Measurements from ENCODE around the gene P2RX6.
"Not testable (repeated sequence)": the region's sequence is repeated elsewhere in the genome, so short reads cannot be mapped to it uniquely, and the experiment has no call there.

Gene P2RX6

DNA sequence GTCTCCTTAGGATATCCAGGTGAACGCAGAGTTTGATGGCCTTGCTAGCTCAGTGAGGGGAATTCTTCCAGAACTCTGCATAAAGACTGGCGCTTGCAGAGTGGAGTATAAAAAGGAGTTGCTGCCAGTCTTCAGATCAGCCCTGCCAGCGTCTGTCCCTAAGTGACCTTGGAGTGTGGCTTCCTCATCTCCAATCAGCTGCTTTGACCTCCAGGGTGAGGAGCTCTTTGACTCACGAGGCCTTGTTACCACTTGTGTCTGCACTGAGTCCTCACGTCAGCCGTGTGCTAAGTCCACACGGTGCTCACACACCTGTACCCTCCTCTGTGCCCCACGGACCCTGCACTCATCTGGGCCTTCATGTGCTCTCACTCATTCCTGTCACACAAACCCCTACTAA, 45.4 kb downstream of the P2RX6 start:
- FAIRE-seq, result not testable (repeated sequence)

DNA sequence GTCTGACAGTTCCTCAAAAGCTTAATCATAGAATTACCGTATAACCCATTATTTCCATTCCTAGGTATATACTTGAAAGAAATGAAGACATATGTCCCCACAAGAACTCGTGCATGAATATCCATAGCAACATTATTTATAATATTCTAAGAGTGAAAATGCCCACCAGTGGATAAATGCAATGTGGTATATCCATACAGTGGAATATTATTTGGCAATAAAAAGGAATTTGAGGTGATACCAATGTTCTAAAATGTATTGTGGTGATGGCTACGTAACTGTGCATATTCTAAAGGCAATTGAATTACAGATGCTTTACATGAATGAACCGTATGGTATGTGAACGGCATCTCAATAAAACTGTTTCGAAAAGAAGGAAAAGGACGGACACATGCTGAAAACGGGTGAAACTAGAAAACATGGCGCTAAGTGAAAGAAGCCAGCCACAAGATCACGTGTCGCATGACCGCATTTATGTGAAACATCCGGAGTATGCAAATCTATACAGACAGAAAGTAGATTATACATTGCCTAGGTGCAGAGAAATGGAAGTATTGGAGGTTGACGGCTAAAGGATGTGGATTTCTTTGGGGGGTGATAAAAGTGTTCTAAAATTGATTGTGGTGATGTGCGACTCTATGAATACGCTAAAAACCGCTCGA, 46.8 kb downstream of the P2RX6 start:
- FAIRE-seq, result not testable (repeated sequence)

DNA sequence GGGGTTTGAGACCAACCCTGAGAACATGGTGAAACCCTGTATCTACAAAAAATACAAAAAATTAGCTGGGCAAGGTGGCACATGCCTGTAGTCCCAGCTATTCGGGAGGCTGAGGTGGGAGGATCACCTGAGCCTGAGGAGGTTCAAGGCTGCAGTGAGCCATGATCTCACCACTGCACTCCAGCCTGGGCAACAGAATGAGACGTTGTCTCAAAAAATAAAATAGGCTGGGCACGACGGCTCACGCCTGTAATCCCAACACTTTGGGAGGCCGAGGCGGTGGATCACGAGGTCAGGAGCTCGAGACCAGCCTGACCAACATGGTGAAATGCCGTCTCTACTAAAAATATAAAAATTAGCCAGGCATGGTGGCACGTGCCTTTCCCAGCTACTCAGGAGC, 49.5 kb downstream of the P2RX6 start:
- not testable (repeated sequence) for FAIRE-seq

DNA sequence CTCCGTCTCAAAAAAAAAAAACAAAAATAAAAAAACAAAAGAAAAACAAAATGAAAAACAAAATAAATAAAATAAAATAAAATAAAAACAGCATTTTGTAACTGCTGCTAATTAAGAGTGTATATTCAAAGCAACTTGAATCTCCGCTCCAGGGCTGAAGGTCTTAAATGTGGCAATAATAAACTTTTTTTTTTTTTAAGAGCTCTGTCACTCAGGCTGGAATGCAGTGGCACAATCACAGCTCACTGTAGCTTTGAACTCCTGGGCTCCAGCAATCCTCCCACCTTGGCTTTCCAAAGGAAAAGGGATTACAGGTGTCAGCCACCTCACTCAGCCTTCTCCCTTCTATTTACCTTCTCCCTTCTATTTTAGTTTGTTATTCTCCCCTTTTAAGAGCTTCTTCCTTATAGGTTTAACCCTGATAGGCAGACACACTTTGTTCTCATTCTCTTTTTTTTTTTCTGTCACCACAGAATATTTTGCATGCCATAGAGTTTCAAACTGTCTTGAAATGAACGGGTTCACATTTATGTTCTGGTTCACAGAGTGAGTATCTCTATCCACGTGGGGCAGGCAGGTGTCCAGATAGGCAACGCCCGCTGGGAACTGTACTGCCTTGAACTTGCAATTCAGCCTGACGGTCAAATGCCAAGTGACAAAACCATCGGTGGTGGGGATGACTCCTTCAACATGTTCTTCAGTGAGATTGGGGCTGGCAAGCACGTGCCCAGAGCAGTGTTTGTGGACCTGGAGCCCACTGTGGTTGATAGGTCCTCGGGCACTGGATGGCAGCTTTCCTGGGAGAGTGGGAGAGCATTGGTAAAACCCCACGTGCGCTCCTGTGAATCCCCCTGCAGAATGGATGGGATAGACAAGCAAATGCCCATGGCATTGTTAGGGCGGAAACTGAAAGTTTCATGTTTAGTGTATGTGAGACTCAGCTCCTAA, 50.2 kb downstream of the P2RX6 start:
- FAIRE-seq, result no peak

DNA sequence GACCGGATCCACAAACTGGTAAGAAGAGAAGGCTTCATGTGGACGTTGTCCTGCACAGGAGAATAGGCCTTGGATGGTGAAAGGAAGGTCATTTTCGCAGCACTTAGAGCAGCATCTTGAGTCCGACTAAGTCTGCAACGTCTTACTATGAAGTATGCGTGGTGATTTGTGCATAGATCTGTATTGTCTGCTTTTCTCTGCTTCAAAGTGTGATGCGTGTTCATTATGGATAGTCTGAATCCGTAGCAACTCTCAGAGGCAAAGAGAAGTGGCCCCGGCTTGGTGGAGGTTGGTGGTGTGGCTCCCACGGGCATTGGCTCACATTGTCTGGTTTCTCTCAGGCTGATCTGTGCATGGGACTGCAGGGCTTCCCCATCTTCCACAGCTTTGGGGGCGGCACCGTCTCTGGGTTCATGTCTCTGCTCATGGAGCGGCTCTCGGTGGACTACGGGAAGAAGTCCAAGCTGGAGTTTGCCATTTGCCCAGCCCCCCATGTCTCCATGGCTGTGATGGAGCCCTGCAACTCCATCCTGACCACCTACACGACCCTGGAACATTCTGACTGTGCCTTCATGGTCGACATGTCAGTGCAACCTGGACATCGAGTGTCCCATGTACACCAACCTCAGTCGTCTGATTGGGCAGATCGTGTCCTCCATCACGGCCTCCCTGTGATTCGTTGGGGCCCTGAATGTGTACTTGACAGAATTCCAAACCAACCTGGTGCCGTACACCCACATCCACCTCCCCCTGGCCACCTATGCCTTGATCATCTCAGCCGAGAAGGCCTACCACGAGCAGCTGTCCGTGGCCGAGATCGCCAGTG, 52.3 kb downstream of the P2RX6 start:
- FAIRE-seq, result no peak

DNA sequence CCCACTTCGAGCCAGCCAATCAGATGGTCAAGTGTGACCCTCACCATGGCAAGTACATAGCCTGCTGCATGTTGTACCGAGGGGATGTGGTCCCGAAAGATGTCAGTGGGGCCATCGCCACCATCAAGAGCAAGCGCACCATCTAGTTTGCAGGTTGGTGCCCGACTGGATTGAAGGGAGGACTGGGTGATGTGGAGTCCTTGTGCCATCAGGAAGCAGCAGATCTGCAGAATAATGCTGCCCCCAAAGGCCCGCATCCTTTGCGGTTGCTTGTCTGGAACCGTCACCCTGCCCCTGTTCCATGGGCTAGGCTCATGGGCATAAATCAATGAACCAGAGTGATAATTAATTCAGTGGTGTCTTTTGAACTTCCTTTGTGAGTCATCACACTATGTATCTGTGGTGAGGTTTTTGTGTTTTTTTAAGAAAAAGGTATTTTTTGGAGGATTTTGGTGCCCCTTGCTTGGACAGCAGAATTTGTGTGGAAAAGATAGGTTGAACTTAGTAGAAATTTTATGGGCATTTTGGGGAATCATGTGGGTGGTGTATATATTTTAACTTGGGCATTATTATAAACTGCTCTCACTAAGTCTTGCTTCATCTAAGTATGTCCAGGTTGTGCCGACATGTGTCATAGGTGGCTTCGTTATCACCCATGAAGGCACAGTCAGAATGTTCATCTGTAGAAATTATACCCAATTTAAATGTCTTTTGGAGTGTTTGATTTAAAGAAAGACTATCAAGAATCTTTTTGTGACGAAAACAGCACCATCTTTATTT, 53.1 kb downstream of the P2RX6 start:
- no peak for FAIRE-seq

DNA sequence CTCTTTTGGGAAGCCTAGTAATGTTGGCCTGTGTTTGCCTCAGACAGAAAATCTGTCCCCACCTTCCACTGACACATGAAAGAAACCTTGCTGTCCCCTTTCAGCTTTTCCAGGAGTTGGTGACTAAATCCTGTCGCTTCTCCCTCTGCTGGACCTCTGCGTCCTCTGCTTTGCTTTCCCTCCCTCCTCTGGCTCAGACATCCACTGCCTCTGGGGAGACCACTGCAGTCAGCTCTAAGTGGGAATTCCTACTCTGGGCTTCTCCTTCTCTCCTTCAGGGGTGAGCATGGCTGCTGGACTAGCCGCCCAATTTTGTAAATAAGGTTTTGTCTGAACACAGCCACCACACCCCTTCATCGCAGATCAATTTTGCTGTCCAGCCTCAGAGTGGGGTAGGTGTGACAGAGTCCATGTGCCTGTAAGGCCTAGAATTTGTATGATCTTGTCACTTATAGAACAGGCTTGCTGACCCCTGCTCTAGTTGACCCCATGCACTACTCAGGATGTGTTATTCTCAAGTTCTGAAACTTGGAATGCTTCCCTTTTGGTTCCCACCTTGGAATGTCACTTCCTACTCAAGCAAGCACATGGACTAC, 53.8 kb downstream of the P2RX6 start:
- no peak for FAIRE-seq

DNA sequence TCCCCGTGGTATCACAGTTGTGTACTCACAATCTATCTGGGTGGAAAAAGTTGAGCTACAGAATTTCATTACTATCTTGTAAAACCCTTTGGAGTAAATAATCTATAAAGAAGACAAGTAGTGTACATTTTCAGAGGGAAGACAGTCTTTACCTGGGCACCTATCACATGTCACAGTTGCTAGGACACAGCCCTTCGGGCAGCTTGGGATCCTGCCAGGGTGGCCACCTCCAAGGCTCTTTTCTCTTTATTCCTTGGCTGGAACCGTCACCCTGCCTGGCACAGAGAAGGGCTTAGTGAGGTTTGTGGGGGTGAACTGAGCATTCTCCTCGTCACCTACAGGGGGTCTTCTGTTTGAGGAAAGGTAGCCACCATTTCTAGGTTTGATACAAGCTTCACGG, 54.4 kb downstream of the P2RX6 start:
- no peak for FAIRE-seq

DNA sequence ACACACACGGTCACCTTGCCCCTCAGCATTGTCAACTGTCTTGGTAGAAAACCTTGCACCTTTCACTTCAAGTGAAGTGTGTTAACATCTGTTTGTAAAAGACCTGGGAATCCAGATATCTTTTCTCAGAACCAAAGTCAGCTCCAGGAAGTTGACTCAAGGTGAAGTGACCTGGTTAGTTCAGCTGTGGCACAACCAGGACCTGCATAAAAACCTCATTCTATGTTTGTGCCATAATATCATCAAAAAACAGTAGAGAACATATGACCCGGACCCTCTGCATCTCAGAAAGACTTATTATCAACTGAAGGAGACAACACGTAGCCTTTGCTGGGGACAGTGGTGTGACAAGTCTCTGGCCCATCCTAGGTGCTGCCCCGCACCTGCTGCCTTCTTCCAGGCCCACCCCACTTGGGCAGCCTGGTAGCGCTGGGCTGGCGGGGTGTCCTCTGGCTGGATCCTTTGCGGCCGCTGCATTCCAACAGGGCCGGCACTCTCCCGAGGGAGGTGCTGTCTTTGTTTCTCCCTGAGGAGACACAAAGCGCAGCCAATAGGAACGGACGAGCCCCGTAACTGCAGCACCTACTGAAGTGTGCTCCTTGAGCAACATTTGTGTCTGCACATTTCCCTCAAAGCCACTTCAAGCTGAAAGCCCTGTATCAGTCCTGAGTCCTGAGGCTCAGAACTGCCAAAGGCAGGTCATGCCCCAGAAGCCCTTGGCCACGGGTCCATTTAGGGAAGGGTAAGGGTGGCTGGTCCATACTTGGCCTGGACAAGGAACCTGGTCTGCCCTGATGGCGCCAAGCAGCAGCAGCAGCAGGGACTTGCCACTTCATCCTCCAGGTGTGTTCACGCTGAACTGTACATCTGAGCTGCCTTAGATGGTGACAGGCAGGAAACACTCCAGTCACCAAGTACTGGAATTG, 56.0 kb downstream of the P2RX6 start:
- no peak for FAIRE-seq

DNA sequence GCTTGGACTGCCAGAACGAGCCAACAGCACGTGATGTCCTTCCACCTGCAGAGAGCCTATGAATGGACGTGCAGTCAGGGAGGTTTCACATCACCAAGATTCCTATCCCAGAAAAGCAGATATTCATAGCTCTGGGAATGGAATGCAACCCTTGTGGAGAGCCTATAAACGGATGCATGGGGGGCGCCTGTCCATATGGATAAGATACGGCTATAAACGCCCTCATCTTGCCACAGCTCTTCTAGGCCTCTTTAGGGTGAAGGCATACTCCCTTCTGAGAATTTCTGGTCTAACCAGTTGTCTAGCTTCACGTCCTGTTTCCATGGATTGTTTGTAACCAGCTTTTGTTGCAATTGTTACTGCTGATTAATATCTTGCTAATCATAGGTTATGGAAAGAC, 56.8 kb downstream of the P2RX6 start:
- FAIRE-seq, result not testable (repeated sequence)

DNA sequence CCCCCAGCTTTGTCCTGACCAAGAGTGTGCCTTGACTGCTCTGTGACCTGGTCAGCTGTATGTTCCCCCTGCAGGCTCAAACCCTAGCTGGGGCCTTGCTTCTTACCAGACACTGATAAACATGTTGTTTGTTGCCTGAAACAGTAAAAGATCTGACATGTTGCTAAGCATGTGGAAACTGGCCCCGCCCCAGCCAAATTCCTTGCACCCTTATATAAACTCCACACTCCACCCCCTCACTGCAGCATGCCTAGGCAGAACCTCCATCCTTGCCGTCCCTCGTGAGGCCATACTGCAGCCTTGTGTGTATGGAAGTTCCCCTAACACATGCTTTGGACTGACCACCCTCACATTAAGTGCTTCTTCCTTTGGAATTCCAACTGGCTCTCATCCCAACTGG, 58.1 kb downstream of the P2RX6 start:
- FAIRE-seq, result no peak

DNA sequence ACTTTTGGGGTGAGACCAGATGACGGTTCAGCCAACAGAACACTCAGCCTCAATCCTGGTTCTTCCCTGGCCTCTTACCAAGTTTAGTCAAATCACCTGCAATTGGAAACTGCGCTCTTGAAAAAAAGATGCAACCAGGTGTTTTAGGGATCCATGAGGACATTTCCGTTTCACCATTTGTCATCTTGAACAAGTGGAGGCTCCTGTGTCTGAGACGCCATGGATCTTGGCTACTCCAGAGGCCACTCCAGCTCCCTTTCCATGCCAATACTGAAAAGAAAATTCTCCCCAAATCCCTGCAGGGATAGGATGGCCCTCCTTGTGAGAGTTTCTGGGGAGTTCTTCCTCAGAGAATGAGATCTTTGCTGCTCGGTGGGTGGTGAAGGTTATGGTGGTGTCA, 58.5 kb downstream of the P2RX6 start:
- no peak for FAIRE-seq

DNA sequence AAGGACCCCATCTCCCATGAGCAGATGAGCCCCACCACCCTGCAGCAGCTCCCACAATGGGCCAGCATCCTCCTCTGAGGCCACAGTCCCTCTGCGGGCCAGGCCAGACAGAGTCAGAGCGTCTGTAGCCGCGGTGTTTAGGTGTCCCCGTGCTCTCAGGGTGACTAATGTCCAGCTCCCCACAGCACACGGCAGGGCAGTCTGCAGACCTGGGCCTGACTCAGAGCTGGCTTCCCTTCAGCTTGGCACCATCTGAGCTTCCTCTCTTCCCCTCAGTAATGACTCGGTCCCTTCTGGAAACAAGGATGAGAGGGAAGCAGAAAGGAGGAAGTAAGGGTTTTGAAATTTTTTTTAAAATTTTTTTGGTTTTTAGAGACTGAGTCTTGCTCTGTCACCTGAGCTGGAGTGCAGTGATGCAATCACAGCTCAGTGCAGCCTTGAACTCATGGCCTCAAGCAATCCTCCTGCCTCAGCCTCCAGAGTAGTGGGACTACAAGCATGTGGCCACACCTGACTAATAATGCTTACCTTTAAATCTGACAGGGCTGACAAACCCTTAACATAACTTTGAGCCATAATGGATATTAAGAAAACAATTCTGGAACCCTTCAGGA, 59.2 kb downstream of the P2RX6 start:
- no peak for FAIRE-seq

DNA sequence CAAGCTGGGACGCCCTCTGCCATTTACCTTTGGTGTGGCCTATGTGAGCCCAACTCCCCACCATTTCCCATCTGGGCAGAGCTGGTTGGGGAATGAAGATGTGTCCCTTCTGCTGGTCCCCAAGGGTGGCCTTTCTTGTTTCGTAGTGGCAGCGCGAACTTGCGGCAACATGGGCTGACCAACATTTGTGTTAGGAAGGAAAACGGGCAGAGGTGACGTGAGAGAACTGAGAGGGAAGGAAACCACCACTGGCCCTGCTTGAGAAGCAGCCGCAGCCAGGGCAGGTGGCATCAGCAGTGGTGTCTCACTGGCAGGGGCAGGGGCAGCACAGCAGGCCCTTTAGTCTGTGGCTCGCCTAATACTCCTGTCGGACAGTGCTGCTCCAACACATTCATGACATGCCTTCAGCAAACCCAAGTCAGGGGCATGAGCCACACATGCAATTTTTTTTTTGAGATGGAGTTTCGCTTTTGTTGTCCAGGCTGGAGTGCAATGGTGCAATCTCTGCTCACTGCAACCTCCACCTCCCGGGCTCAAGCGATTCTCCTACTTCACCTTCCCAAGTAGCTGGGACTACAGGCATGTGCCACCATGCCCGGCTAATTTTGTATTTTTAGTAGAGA, 60.7 kb downstream of the P2RX6 start:
- no peak for FAIRE-seq

DNA sequence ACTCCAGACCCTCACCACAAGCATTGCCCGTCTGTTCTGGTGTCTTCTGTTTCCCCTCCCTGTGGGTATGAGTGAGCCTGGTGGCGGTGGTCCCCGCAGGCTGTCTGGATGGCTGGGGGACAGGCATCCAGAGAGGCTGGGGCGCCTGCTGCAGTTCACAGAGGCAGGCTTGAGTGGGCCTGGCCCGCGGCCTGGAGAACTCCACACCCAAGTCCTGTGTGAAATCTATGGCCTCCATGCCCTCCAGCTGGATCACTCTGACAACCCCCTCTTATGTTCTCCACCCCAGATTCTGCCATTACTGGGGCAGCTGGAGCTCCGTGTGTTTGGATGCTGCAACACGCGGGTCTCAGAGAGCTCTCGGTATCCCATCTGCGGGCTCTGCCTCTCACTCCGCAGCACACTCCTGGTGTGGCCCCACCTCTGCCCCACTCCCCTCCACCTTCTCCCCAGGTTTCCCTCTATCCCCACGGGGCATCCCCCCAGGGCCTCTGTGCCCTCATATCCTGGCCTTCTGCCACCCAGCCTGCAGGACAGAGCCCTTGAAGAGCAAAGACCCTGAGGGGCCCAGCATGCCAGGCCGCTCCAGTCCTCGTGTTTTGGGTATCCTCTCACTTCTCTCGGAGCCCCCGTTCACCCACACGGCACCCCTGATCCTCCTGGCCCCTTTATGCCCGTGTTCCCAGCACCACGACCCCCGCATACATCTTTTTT, 62.1 kb downstream of the P2RX6 start:
- FAIRE-seq, result no peak

Measured in G401.6 (cell line).